Measurements from ENCODE around the gene RIOK2. TPM values are rescaled to one million over a fixed set of nuclear protein-coding genes. Genes with fewer than 3 reads are reported as not detected.
A peak's percentile ranks its signal among the peaks of the same experiment; 100 is the strongest.
"Not testable (repeated sequence)": the region's sequence is repeated elsewhere in the genome, so short reads cannot be mapped to it uniquely, and the experiment has no call there.

The RIOK2 gene
- total RNA-seq, 2 donors from 2014 or later: 21.4 to 32.2 TPM

GRCh38 chr5:97182571-97183099 lies 412 bp downstream of the RIOK2 start:
- peaks cover 0 to 4% of the 10 kb centered on the region in 2 donors for H3K9me3 Mint-ChIP-seq
- peak overlapping the region; percentile 94 to 99 for H3K27ac Mint-ChIP-seq
- DNase-seq (ENCODE audit: low spot score in 2 of 2) (no peak), ATAC-seq (no peak)
- peaks cover 15 to 28% of the 10 kb centered on the region in 2 donors for H3K36me3 Mint-ChIP-seq

GRCh38 chr5:97181856-97182545 lies 1.0 kb downstream of the RIOK2 start:
- H3K36me3 Mint-ChIP-seq: peaks cover 15 to 28% of the 10 kb centered on the region in 2 donors
- no peak for ATAC-seq
- peaks cover 0 to 4% of the 10 kb centered on the region in 2 donors for H3K9me3 Mint-ChIP-seq
- no peak for DNase-seq (ENCODE audit: low spot score in 2 of 2)
- peak overlapping the region; percentile 94 to 99 for H3K27ac Mint-ChIP-seq

GRCh38 chr5:97179457-97179856 lies 3.6 kb downstream of the RIOK2 start:
- peaks cover 15 to 30% of the 10 kb centered on the region in 2 donors for H3K36me3 Mint-ChIP-seq

GRCh38 chr5:97172227-97172626 lies 10.8 kb downstream of the RIOK2 start:
- DNase-seq (ENCODE audit: low spot score in 2 of 2): no peak
- Mint-ChIP-seq H3K27ac (peak overlapping the region; percentile 27 to 74), H3K9me3 (no peaks in the 10 kb centered on the region), H3K36me3 (peaks cover 8 to 29% of the 10 kb centered on the region in 2 donors)
- ATAC-seq: peak; percentile 16 to 89

More at GRCh38 chr5:97179457-97179856, 3.6 kb downstream of the RIOK2 start:
- not testable (repeated sequence) for DNase-seq (ENCODE audit: low spot score in 2 of 2); H3K9me3 Mint-ChIP-seq; ATAC-seq; H3K27ac Mint-ChIP-seq

- peaks cover 8 to 29% of the 10 kb centered on the region in 2 donors for H3K36me3 Mint-ChIP-seq
- no peak for DNase-seq (ENCODE audit: low spot score in 2 of 2)
Measured at GRCh38 chr5:97171703-97172102, 11.3 kb downstream of the RIOK2 start.

DNA sequence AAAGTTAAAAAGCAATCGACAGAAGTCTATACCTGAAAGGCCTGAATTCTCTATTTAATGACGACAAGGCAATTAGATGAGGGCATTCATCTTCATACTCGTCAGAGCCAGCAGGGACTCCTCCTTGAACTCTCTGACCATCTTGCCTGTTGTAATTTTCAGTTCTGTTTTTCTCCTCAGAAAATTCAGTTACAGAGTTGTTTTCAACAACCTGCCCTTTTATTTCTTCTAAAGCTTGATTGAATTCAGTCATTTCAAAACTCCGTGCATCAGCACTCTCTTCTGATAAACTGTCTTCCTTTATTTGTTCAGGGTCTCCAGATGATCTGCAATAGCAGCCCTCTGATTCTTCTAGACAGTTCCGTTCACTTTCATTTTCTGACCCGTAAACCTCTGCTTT lies 15.6 kb downstream of the RIOK2 start:
- ATAC-seq (peak in 1 of 2 donors; percentile 42), DNase-seq (ENCODE audit: low spot score in 2 of 2) (no peak)
- peaks cover 6 to 25% of the 10 kb centered on the region in 2 donors for H3K36me3 Mint-ChIP-seq
- H3K27ac Mint-ChIP-seq: peak overlapping the region; percentile 50 to 84
- H3K9me3 Mint-ChIP-seq: no peaks in the 10 kb centered on the region

More at GRCh38 chr5:97171703-97172102, 11.3 kb downstream of the RIOK2 start:
- no peaks in the 10 kb centered on the region for H3K9me3 Mint-ChIP-seq
- peak in 1 of 2 donors; percentile 69 for ATAC-seq
- H3K27ac Mint-ChIP-seq: peak overlapping the region; percentile 27 to 74

- no peaks in the 10 kb centered on the region for H3K9me3 Mint-ChIP-seq
- H3K27ac Mint-ChIP-seq: peak overlapping the region; percentile 0 to 30
- no peak for ATAC-seq
- H3K36me3 Mint-ChIP-seq: peaks cover 0 to 13% of the 10 kb centered on the region in 2 donors
- DNase-seq (ENCODE audit: low spot score in 2 of 2): no peak
Measured at GRCh38 chr5:97165726-97166125, 17.3 kb downstream of the RIOK2 start.

- ATAC-seq: peak; percentile 49 to 90
- DNase-seq (ENCODE audit: low spot score in 2 of 2): no peak
- Mint-ChIP-seq H3K36me3 (peaks cover 0 to 17% of the 10 kb centered on the region in 2 donors), H3K27ac (peak overlapping the region in 1 of 2 donors; percentile 70), H3K9me3 (no peaks in the 10 kb centered on the region)
Measured at GRCh38 chr5:97164846-97165245, 18.2 kb downstream of the RIOK2 start.

DNA sequence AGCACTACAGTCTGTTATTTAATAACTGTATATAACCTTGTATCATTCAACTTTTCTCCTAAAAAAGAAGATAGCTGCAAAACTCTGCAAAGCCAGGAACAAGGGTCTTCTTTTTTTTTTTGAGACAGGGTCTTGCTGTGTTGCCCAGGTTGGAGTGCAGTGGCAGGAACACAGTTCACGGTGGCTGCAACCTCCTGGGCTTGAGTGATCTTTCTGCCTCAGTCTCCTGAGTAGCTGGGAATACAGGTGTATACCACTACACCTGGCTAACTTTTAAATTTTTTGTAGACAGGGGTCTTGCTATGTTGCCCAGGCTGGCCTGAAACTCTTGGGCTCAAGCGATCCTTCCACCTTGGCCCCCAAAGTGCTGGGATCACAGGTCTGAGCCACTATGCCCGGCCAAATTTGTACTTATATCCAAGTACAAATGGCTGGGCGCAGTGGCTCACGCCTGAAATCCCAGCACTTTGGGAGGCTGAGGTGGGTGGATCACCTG lies 19.2 kb downstream of the RIOK2 start:
- DNase-seq (ENCODE audit: low spot score in 2 of 2): no peak
- no peak for ATAC-seq

DNA sequence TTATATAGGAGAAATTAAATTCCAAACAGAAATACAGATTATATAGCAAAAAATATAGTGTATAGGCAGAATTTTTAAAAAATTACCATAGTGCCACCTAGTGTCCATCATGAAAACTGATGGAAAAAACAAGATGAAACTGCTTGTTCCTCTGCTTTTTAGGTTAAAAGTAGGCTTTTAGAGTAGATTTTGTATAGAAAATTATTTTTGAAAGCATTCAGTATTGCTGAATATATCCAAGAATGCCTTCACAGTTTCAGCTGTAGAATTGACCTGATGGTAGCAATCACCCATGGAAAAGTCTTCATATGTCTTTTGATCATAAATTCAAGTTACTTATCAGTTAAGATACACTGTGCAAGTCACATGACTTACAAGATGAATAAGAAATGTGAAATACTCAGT lies 19.7 kb downstream of the RIOK2 start:
- H3K36me3 Mint-ChIP-seq: peaks cover 6 to 29% of the 10 kb centered on the region in 2 donors
- no peak overlapping the region for H3K27ac Mint-ChIP-seq
- peaks cover 0 to 4% of the 10 kb centered on the region in 2 donors for H3K9me3 Mint-ChIP-seq
- DNase-seq (ENCODE audit: low spot score in 2 of 2) (no peak), ATAC-seq (peak in 1 of 2 donors; percentile 13)

More for the DNA sequence above, 19.2 kb downstream of the RIOK2 start:
- Mint-ChIP-seq H3K27ac (no peak overlapping the region), H3K36me3 (peaks cover 2 to 25% of the 10 kb centered on the region in 2 donors), H3K9me3 (peaks cover 0 to under 1% of the 10 kb centered on the region in 2 donors)

- H3K27ac Mint-ChIP-seq: no peak overlapping the region
- DNase-seq (ENCODE audit: low spot score in 2 of 2): peak in 1 of 2 donors; percentile 52
- ATAC-seq: peak; percentile 48 to 59
- peaks cover 18 to 37% of the 10 kb centered on the region in 2 donors for H3K36me3 Mint-ChIP-seq
- H3K9me3 Mint-ChIP-seq: peaks cover 12 to 15% of the 10 kb centered on the region in 2 donors
Measured at GRCh38 chr5:97162045-97162444, 21.0 kb downstream of the RIOK2 start.

GRCh38 chr5:97157689-97158088 lies 25.4 kb downstream of the RIOK2 start:
- ATAC-seq (no peak), DNase-seq (ENCODE audit: low spot score in 2 of 2) (no peak)
- Mint-ChIP-seq H3K9me3 (peaks cover 20 to 22% of the 10 kb centered on the region in 2 donors), H3K27ac (no peak overlapping the region), H3K36me3 (peaks cover 25 to 43% of the 10 kb centered on the region in 2 donors)

GRCh38 chr5:97151370-97151769 lies 31.7 kb downstream of the RIOK2 start:
- no peak overlapping the region for H3K27ac Mint-ChIP-seq
- peaks cover 0 to 7% of the 10 kb centered on the region in 2 donors for H3K36me3 Mint-ChIP-seq
- DNase-seq (ENCODE audit: low spot score in 2 of 2) (no peak), ATAC-seq (no peak)
- peaks cover under 1 to 5% of the 10 kb centered on the region in 2 donors for H3K9me3 Mint-ChIP-seq

GRCh38 chr5:97150401-97150800 lies 32.6 kb downstream of the RIOK2 start:
- DNase-seq (ENCODE audit: low spot score in 2 of 2) (no peak), ATAC-seq (no peak)
- peaks cover 0 to 2% of the 10 kb centered on the region in 2 donors for H3K36me3 Mint-ChIP-seq
- peaks cover 0 to under 1% of the 10 kb centered on the region in 2 donors for H3K9me3 Mint-ChIP-seq
- H3K27ac Mint-ChIP-seq: no peak overlapping the region

DNA sequence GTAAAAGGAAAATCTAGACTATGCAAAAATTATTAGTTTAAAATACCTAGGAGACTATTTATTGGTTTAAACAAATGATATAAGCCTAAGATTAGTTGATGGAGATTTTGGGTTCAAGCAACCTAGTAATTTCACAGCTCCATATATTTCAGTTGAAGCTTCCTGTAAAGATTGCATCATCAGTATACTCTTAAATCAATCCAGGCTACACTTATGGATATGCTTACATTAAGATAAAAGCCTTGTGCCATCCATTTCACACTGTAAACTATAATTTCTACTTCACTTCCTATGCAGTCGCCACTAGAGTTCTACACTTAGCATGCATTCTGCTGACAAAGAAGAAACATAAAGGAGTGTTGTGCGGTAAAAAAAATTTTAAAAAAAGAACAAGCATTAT lies 33.3 kb downstream of the RIOK2 start:
- no peak for DNase-seq (ENCODE audit: low spot score in 2 of 2)
- no peaks in the 10 kb centered on the region for H3K9me3 Mint-ChIP-seq
- H3K36me3 Mint-ChIP-seq: no peaks in the 10 kb centered on the region
- no peak for ATAC-seq
- no peak overlapping the region for H3K27ac Mint-ChIP-seq

- DNase-seq (ENCODE audit: low spot score in 2 of 2): no peak
- no peak for ATAC-seq
- Mint-ChIP-seq H3K9me3 (no peaks in the 10 kb centered on the region), H3K36me3 (no peaks in the 10 kb centered on the region), H3K27ac (no peak overlapping the region)
Measured at GRCh38 chr5:97148288-97148687, 34.8 kb downstream of the RIOK2 start.

- no peak for ATAC-seq
- no peaks in the 10 kb centered on the region for H3K9me3 Mint-ChIP-seq
- H3K27ac Mint-ChIP-seq: no peak overlapping the region
- DNase-seq (ENCODE audit: low spot score in 2 of 2): no peak
- no peaks in the 10 kb centered on the region for H3K36me3 Mint-ChIP-seq
Measured at GRCh38 chr5:97143704-97144103, 39.3 kb downstream of the RIOK2 start.

Measured in activated naive CD4-positive, alpha-beta T cell treated with anti-CD3 and anti-CD28 coated beads, Interleukin-2, amount 50 U/mL, for 72 hours (primary cell).